Measurements from ENCODE around the gene B3GLCT. TPM values are rescaled to one million over a fixed set of nuclear protein-coding genes. Genes with fewer than 3 reads are reported as not detected.

Gene B3GLCT
- total RNA-seq, 2 donors from 2014 or later, result 2.8 to 3.1 TPM

DNA sequence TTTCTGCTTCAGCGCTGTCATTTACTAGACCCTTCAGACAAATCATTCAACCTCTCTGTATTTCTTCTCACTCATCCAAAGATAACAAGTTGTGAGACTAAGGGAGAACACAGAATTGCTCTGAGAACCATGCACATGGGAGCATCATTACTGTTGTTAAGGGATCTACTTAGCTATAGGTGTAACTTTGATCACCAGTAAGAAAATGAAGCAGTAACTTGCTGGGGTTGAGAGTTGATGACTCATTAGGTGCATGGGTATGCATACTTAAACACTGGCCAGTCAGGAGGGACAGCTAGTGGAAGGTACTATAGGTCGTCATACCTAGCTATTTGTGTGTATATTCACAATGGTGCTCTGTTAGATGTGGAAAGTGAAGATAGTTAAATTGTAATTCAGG lies 61.5 kb downstream of the B3GLCT start:
- no peak for DNase-seq
- Histone ChIP-seq H3K27me3 (no peaks in the 10 kb centered on the region), H3K4me3 (no peak overlapping the region), H3K4me1 (no peaks in the 10 kb centered on the region), H3K9ac (ENCODE audit: low read depth in 2 of 2, low read length in 2 of 2) (no peak overlapping the region), H3K9me3 (no peaks in the 10 kb centered on the region), H3K27ac (no peak overlapping the region), H3K36me3 (no peaks in the 10 kb centered on the region)
- intact Hi-C loops (cut with DNase I), result no loop called here
- TF ChIP-seq CTCF (IDR thresholded peaks at IDR 0.05), result no peak

GRCh38 chr13:31263346-31263745 lies 63.6 kb downstream of the B3GLCT start:
- no peaks in the 10 kb centered on the region for H3K36me3 ChIP-seq
- no peak for DNase-seq
- no peak for TF ChIP-seq CTCF (IDR thresholded peaks at IDR 0.05)
- intact Hi-C loops (cut with DNase I), result no loop called here
- no peak overlapping the region for H3K9ac ChIP-seq (ENCODE audit: low read depth in 2 of 2, low read length in 2 of 2)
- no peaks in the 10 kb centered on the region for H3K27me3 ChIP-seq
- H3K4me3 ChIP-seq, result no peak overlapping the region
- no peaks in the 10 kb centered on the region for H3K9me3 ChIP-seq
- no peak overlapping the region for H3K27ac ChIP-seq
- no peaks in the 10 kb centered on the region for H3K4me1 ChIP-seq

DNA sequence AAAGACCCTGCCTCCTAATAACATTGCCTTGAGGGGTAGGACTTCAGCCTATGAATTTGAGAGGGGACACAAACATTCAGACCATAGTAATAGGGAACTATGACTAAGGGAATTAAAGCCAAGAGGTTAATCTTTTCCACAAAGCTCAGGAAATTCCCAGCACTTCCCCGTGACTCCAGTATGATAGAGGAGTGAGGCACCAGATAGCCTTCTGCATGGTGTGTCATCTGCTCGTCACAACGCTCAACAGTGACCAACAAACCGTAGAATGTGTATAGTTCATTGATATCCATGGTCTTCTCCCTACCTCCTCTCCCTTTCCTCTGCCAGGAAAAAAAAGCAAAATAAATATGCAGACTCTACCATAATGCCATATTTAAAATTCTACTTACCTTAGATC lies 64.4 kb downstream of the B3GLCT start:
- H3K9me3 ChIP-seq, result no peaks in the 10 kb centered on the region
- no peaks in the 10 kb centered on the region for H3K4me1 ChIP-seq
- H3K4me3 ChIP-seq, result no peak overlapping the region
- no peaks in the 10 kb centered on the region for H3K36me3 ChIP-seq
- TF ChIP-seq CTCF (IDR thresholded peaks at IDR 0.05), result no peak
- no peak overlapping the region for H3K27ac ChIP-seq
- no peak for DNase-seq
- intact Hi-C loops (cut with DNase I), result no loop called here
- no peaks in the 10 kb centered on the region for H3K27me3 ChIP-seq
- no peak overlapping the region for H3K9ac ChIP-seq (ENCODE audit: low read depth in 2 of 2, low read length in 2 of 2)

GRCh38 chr13:31267126-31267784 lies 67.5 kb downstream of the B3GLCT start:
- Histone ChIP-seq H3K27me3 (no peaks in the 10 kb centered on the region), H3K9ac (ENCODE audit: low read depth in 2 of 2, low read length in 2 of 2) (no peak overlapping the region), H3K4me1 (no peaks in the 10 kb centered on the region), H3K4me3 (no peak overlapping the region), H3K27ac (no peak overlapping the region), H3K36me3 (no peaks in the 10 kb centered on the region), H3K9me3 (no peaks in the 10 kb centered on the region)
- no peak for DNase-seq
- no peak for TF ChIP-seq CTCF (IDR thresholded peaks at IDR 0.05)
- intact Hi-C loops (cut with DNase I), result no loop called here

DNA sequence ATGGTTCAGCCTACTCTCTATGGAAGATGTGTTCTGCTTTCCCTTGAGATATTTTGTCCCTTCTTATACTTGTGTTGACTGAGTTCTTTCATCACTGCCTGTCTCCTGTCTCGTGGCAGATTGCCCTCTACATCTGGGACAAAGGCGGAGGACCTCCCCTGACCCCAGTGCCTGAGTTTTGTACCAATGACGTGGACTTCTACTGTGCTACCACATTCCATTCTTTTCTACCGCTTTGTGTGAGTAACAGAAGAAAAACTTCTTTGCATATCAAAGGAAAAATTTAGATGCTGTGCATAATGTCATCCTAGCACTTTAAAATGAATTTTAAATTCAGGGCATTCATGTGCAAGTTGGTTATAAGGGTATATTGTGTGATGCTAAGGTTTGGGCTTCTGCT lies 74.6 kb downstream of the B3GLCT start:
- Histone ChIP-seq H3K9me3 (no peaks in the 10 kb centered on the region), H3K4me3 (no peak overlapping the region), H3K27ac (no peak overlapping the region), H3K9ac (ENCODE audit: low read depth in 2 of 2, low read length in 2 of 2) (no peak overlapping the region), H3K27me3 (no peaks in the 10 kb centered on the region), H3K4me1 (no peaks in the 10 kb centered on the region), H3K36me3 (no peaks in the 10 kb centered on the region)
- DNase-seq, result no peak
- intact Hi-C loops (cut with DNase I), result no loop called here
- no peak for TF ChIP-seq CTCF (IDR thresholded peaks at IDR 0.05)

Measured in colonic mucosa (tissue), 4 donors.